GM12878 (cell line): ENCODE measurements around the gene GDNF. TPM values are rescaled to one million over a fixed set of nuclear protein-coding genes. Genes with fewer than 3 reads are reported as not detected.

Source experiments
- ATAC-seq: fragments of 200-7000 bp; cut with Tn5 transposase; 3 replicates; pipeline ENCODE4 v1.9.1; 2020; ENCODE audit warnings: mild to moderate bottlenecking, moderate library complexity
- BruUV-seq: library from RNA; stranded (reverse); fragments of 400-500 nt; replicated peaks from 2 replicates; lab custom pipeline; 2021; lab: Mats Ljungman, UMichigan
- CTCF ChIA-PET: fragments of 300-600 bp; sonication (Branson Sonifier 250); formaldehyde crosslinking; extraction: SDS; loops from one replicate; lab custom pipeline; 2021; ENCODE audit warnings: inconsistent platforms; lab: Yijun Ruan, JAX
- POLR2A ChIA-PET: fragments of 350-600 bp; formaldehyde crosslinking; extraction: SDS; loops from one replicate; lab custom pipeline; 2021; ENCODE audit warnings: inconsistent platforms; lab: Charles Lee
- RAD21 ChIA-PET: fragments of 300-600 bp; sonication (Branson Sonifier 250); formaldehyde crosslinking; loops from one replicate; lab custom pipeline; 2023; ENCODE audit warnings: antibody characterized with exemption; ENCODE audit not compliant: unreplicated experiment; lab: Charles Lee
- SMC1A ChIA-PET: fragments of 300-600 bp; sonication (Branson Sonifier 250); formaldehyde crosslinking; loops from one replicate; lab custom pipeline; 2023; ENCODE audit not compliant: unreplicated experiment, uncharacterized antibody; lab: Charles Lee
- DNase-seq: peaks from one replicate; pipeline ENCODE4 v3.0.0-alpha.2; 2011; ENCODE audit warnings: low read depth, low spot score
- FAIRE-seq: peaks from 3 replicates; lab custom pipeline; 2011; peaks lifted over from hg19 to GRCh38; lab: Jason Lieb, UNC
- H2AFZ ChIP-seq: 2 replicates; pipeline ENCODE4 v1.6.0; 2011; ENCODE audit warnings: low read depth, low read length, control low read depth; ENCODE audit not compliant: control insufficient read depth
- H3K27ac ChIP-seq: 2 replicates; pipeline ENCODE4 v1.5.1; 2011; ENCODE audit warnings: control low read depth; ENCODE audit not compliant: control insufficient read depth, insufficient read depth
- H3K27me3 ChIP-seq, 2 experiments: replicated peaks in 1 of 2; 2 replicates each; pipeline versions ENCODE4 v1.6.0 to v1.6.1; 2011; ENCODE audit warnings: low read length in 1 of 2; ENCODE audit not compliant: control insufficient read depth in 2 of 2, insufficient read depth in 2 of 2
- H3K36me3 ChIP-seq, 2 experiments: 2 replicates each; pipeline ENCODE4 v1.5.1; 2011; ENCODE audit warnings: low read length in 1 of 2; ENCODE audit not compliant: control insufficient read depth in 2 of 2, insufficient read depth in 2 of 2
- H3K4me1 ChIP-seq: 2 replicates; pipeline ENCODE4 v1.6.1; 2011; ENCODE audit warnings: mild to moderate bottlenecking, low read length, moderate library complexity, mixed read lengths; ENCODE audit not compliant: control insufficient read depth, insufficient read depth
- H3K4me2 ChIP-seq: 2 replicates; pipeline ENCODE4 v1.6.0; 2011; ENCODE audit warnings: control low read depth; ENCODE audit not compliant: control insufficient read depth, insufficient read depth
- H3K4me3 ChIP-seq: fragments of 200-600 bp; sonication (generic); 2 replicates; pipeline ENCODE4 v1.5.1; 2016
- H3K79me2 ChIP-seq: 2 replicates; pipeline ENCODE4 v1.6.0; 2011; ENCODE audit warnings: low read length; ENCODE audit not compliant: control insufficient read depth, insufficient read depth
- H3K9ac ChIP-seq: 2 replicates; pipeline ENCODE4 v1.8.0; 2011; ENCODE audit warnings: low read length, control low read depth, mixed read lengths; ENCODE audit not compliant: control insufficient read depth, insufficient read depth
- H3K9me3 ChIP-seq: replicated peaks from 3 replicates; pipeline ENCODE4 v1.5.1; 2011; ENCODE audit warnings: mild to moderate bottlenecking, low read length; ENCODE audit not compliant: control insufficient read depth, insufficient read depth
- H4K20me1 ChIP-seq: 2 replicates; pipeline ENCODE4 v1.6.0; 2011; ENCODE audit not compliant: control insufficient read depth, insufficient read depth
- CBX5 ChIP-seq: sonication (generic); IDR thresholded peaks from 2 replicates; pipeline ENCODE4 v1.6.1; 2016; ENCODE audit warnings: low read depth, moderate library complexity, mild to moderate bottlenecking, inconsistent platforms
- IKZF2 ChIP-seq, 2 experiments: fragments of 450-650 bp; IDR thresholded peaks; 2 replicates each; pipeline ENCODE4 v1.6.1; 2017; ENCODE audit warnings: mild to moderate bottlenecking in 2 of 2, moderate library complexity in 2 of 2
- MAX ChIP-seq: IDR thresholded peaks from 2 replicates; pipeline ENCODE4 v1.6.1; 2012; ENCODE audit warnings: low read depth, low read length, improper control_type of control experiment
- NKRF ChIP-seq: fragments of 450-650 bp; conservative IDR thresholded peaks from 2 replicates; pipeline ENCODE4 v1.6.1; 2017; ENCODE audit warnings: mild to moderate bottlenecking, moderate library complexity
- RAD21 ChIP-seq: IDR thresholded peaks from 2 replicates; pipeline ENCODE4 v1.6.1; 2011; ENCODE audit warnings: mild to moderate bottlenecking, low read depth, low read length, moderate library complexity; ENCODE audit not compliant: insufficient read depth
- STAT3 ChIP-seq: IDR thresholded peaks from 2 replicates; pipeline ENCODE4 v1.6.1; 2011; ENCODE audit warnings: low read depth, low read length, improper control_type of control experiment
- TCF12 ChIP-seq: IDR thresholded peaks from 2 replicates; pipeline ENCODE4 v1.6.1; 2011; ENCODE audit warnings: low read depth, mild to moderate bottlenecking, low read length
- USF1 ChIP-seq: IDR thresholded peaks from 2 replicates; pipeline ENCODE4 v1.6.1; 2011; ENCODE audit warnings: borderline replicate concordance, low read depth, mild to moderate bottlenecking, moderate library complexity, mixed read lengths, low read length; ENCODE audit not compliant: insufficient read depth; ENCODE audit errors: extremely low read length
- WGBS: methylation state at CpG from one replicate; pipeline ENCODE4 v1.1.6; 2016; ENCODE audit warnings: low lambda C conversion rate; ENCODE audit not compliant: insufficient replicate concordance, insufficient coverage; ENCODE audit errors: missing lambda C conversion rate; 5-methylcytosine and 5-hydroxymethylcytosine counted together
- in situ Hi-C: fragments of 300-500 bp; cut with MboI; formaldehyde crosslinking; loops from 9 replicates; pipeline ENCODE4 v1.14.3; 2018; ENCODE audit warnings: mixed read lengths
- intact Hi-C: fragments of 100-400 bp; cut with micrococcal nuclease; formaldehyde crosslinking; loops from one replicate; pipeline ENCODE4 v1.14.2; 2022; ENCODE audit not compliant: unreplicated experiment
- polyA plus RNA-seq, 11 experiments: library from polyadenylated mRNA; depleted of rRNA in 4 of 11; unstranded in 6 of 11; stranded (reverse) in 5 of 11; fragments of >200 nt; fragmentation: Nextera tagmentation in 4 of 11; fragmentation: Illumina TruSeq in 1 of 11; extraction: Ambion mirVana in 4 of 11; extraction: Trizol in 1 of 11; gene quantifications; 1 replicate in 1 of 11; 2 replicates in 10 of 11; pipeline versions ENCODE4 v1.2.1 to v1.2.3, GENCODE V29; 2011 to 2016; ENCODE audit warnings: inconsistent platforms in 2 of 11, missing spikeins in 2 of 11, low read depth in 1 of 11
- total RNA-seq, 4 experiments: library from RNA; depleted of rRNA in 3 of 4; stranded (reverse); fragments of >200 nt in 3 of 4; fragmentation: Illumina TruSeq in 1 of 4; extraction: Trizol in 1 of 4; gene quantifications; 2 replicates each; pipeline versions ENCODE4 v1.2.1 to v1.2.3, GENCODE V29; 2013 to 2021
- TF ChIP-seq, protein P1 (sequence below): IDR thresholded peaks from 2 replicates; pipeline ENCODE4 v1.6.1; 2011; ENCODE audit warnings: borderline replicate concordance, low read depth, mild to moderate bottlenecking, moderate library complexity, low read length; ENCODE audit not compliant: insufficient read depth, poor library complexity, severe bottlenecking
- TF ChIP-seq, protein P2 (sequence below): fragments of 450-650 bp; IDR thresholded peaks from 2 replicates; pipeline ENCODE4 v1.6.1; 2017; ENCODE audit warnings: mild to moderate bottlenecking
- TF ChIP-seq, protein P3 (sequence below): fragments of 450-650 bp; IDR thresholded peaks from 2 replicates; pipeline ENCODE4 v1.6.1; 2017; ENCODE audit warnings: antibody characterized with exemption, mild to moderate bottlenecking, moderate library complexity

GDNF gene
- total and polyA plus RNA-seq, 10 of the 15 experiments (the other 5 are each of a cell fraction or from before 2014, with no cell fraction given): not detected

- ChIA-PET CTCF (no interaction called here), SMC1A (no interaction called here), RAD21 (no interaction called here), POLR2A (interaction anchor here (0.6 kb wide), 1 partner anchor 29 kb away, joined by 3 read pairs; no protein-coding TSS in a partner anchor)
- Histone ChIP-seq H3K36me3 (no peaks in the 10 kb centered on the region), H3K4me3 (no peak overlapping the region), H3K4me2 (no peak overlapping the region), H3K9ac (no peak overlapping the region), H3K27me3 (peaks cover 0 to 2% of the 10 kb centered on the region in 2 experiments; a peak in 2 of 4 replicates), H3K9me3 (no peaks in the 10 kb centered on the region; the same call in 2 of the 3 replicates), H2AFZ (no peak overlapping the region), H3K4me1 (no peaks in the 10 kb centered on the region), H3K79me2 (no peaks in the 10 kb centered on the region), H3K27ac (no peak overlapping the region), H4K20me1 (no peaks in the 10 kb centered on the region)
- no TSS peak for BruUV-seq
- WGBS: 30% methylated on average over 6 of the region's 6 CpGs
- intact Hi-C loops: no loop called here
- no peak for ATAC-seq
- FAIRE-seq: no peak
- DNase-seq: no peak
- in situ Hi-C loops: no loop called here
- no peak for TF ChIP-seq STAT3
- no peak for TF ChIP-seq CBX5
- TF ChIP-seq, protein P1, sequence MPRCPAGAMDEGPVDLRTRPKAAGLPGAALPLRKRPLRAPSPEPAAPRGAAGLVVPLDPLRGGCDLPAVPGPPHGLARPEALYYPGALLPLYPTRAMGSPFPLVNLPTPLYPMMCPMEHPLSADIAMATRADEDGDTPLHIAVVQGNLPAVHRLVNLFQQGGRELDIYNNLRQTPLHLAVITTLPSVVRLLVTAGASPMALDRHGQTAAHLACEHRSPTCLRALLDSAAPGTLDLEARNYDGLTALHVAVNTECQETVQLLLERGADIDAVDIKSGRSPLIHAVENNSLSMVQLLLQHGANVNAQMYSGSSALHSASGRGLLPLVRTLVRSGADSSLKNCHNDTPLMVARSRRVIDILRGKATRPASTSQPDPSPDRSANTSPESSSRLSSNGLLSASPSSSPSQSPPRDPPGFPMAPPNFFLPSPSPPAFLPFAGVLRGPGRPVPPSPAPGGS: no peak
- TF ChIP-seq MAX: no peak
- TF ChIP-seq, protein P2, sequence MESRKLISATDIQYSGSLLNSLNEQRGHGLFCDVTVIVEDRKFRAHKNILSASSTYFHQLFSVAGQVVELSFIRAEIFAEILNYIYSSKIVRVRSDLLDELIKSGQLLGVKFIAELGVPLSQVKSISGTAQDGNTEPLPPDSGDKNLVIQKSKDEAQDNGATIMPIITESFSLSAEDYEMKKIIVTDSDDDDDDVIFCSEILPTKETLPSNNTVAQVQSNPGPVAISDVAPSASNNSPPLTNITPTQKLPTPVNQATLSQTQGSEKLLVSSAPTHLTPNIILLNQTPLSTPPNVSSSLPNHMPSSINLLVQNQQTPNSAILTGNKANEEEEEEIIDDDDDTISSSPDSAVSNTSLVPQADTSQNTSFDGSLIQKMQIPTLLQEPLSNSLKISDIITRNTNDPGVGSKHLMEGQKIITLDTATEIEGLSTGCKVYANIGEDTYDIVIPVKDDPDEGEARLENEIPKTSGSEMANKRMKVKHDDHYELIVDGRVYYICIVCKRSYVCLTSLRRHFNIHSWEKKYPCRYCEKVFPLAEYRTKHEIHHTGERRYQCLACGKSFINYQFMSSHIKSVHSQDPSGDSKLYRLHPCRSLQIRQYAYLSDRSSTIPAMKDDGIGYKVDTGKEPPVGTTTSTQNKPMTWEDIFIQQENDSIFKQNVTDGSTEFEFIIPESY: no peak
- TF ChIP-seq USF1: no peak
- no peak for TF ChIP-seq NKRF
- TF ChIP-seq, protein P3, sequence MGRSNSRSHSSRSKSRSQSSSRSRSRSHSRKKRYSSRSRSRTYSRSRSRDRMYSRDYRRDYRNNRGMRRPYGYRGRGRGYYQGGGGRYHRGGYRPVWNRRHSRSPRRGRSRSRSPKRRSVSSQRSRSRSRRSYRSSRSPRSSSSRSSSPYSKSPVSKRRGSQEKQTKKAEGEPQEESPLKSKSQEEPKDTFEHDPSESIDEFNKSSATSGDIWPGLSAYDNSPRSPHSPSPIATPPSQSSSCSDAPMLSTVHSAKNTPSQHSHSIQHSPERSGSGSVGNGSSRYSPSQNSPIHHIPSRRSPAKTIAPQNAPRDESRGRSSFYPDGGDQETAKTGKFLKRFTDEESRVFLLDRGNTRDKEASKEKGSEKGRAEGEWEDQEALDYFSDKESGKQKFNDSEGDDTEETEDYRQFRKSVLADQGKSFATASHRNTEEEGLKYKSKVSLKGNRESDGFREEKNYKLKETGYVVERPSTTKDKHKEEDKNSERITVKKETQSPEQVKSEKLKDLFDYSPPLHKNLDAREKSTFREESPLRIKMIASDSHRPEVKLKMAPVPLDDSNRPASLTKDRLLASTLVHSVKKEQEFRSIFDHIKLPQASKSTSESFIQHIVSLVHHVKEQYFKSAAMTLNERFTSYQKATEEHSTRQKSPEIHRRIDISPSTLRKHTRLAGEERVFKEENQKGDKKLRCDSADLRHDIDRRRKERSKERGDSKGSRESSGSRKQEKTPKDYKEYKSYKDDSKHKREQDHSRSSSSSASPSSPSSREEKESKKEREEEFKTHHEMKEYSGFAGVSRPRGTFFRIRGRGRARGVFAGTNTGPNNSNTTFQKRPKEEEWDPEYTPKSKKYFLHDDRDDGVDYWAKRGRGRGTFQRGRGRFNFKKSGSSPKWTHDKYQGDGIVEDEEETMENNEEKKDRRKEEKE: no peak
- TF ChIP-seq IKZF2 (IDR thresholded peaks at IDR 0.05): no peak
- no peak for TF ChIP-seq RAD21
- TF ChIP-seq TCF12: no peak
Observed at GRCh38 chr5:37888476-37888875, 48.6 kb upstream of the GDNF start.
